Progenitor cell of endocrine pancreas (in vitro differentiated cells): Measurements from ENCODE around the gene CAPN8. TPM values are rescaled to one million over a fixed set of nuclear protein-coding genes. Genes with fewer than 3 reads are reported as not detected.

Source experiments
- DNase-seq: peaks from one replicate; pipeline ENCODE4 v3.0.0; 2021; ENCODE audit warnings: low spot score; ENCODE audit not compliant: unreplicated experiment
- H3K27ac Mint-ChIP-seq: 2 replicates; pipeline ENCODE4 v1.8.0; 2021; ENCODE audit warnings: mild to moderate bottlenecking, moderate library complexity, mixed read lengths
- H3K27me3 Mint-ChIP-seq: 2 replicates; pipeline ENCODE4 v1.8.0; 2021; ENCODE audit warnings: mixed read lengths
- H3K36me3 Mint-ChIP-seq: 2 replicates; pipeline ENCODE4 v1.8.0; 2022; ENCODE audit warnings: mixed read lengths; ENCODE audit not compliant: insufficient read depth
- H3K4me1 Mint-ChIP-seq: 2 replicates; pipeline ENCODE4 v1.8.0; 2021; ENCODE audit warnings: low read depth, mixed read lengths
- H3K4me3 Mint-ChIP-seq: 2 replicates; pipeline ENCODE4 v1.8.0; 2021; ENCODE audit warnings: low read depth, mild to moderate bottlenecking, moderate library complexity, mixed read lengths
- H3K9me3 Mint-ChIP-seq: 2 replicates; pipeline ENCODE4 v1.8.0; 2021; ENCODE audit warnings: low read depth, mixed read lengths
- CTCF ChIP-seq: fragments of 200-600 bp; sonication (generic); IDR thresholded peaks from one replicate; pipeline ENCODE4 v1.5.0; 2021; ENCODE audit warnings: antibody characterized with exemption, mild to moderate bottlenecking; ENCODE audit not compliant: unreplicated experiment
- total RNA-seq: library from RNA; stranded (reverse); gene quantifications from 2 replicates; pipeline ENCODE4 v1.2.1, GENCODE V29; 2021

CAPN8 gene
- total RNA-seq, 1 donor from 2014 or later, result 1.3 TPM

GRCh38 chr1:223709598-223709997 lies 44.1 kb upstream of the CAPN8 start:
- Mint-ChIP-seq H3K4me3 (no peak overlapping the region), H3K36me3 (no peaks in the 10 kb centered on the region), H3K27me3 (peaks cover 88% of the 10 kb centered on the region), H3K9me3 (no peaks in the 10 kb centered on the region), H3K27ac (no peak overlapping the region), H3K4me1 (peaks cover 35% of the 10 kb centered on the region)
- no peak for DNase-seq
- TF ChIP-seq CTCF, result peak; percentile 37

- TF ChIP-seq CTCF, result no peak
- no peaks in the 10 kb centered on the region for H3K9me3 Mint-ChIP-seq
- H3K27ac Mint-ChIP-seq, result no peak overlapping the region
Observed at GRCh38 chr1:223708651-223709268, 43.3 kb upstream of the CAPN8 start.

GRCh38 chr1:223708001-223708359 lies 42.5 kb upstream of the CAPN8 start:
- peaks cover 89% of the 10 kb centered on the region for H3K27me3 Mint-ChIP-seq
- peak overlapping the region; percentile 1 for H3K27ac Mint-ChIP-seq
- peak; percentile 24 for TF ChIP-seq CTCF
- peaks cover 30% of the 10 kb centered on the region for H3K4me1 Mint-ChIP-seq
- no peak for DNase-seq
- no peaks in the 10 kb centered on the region for H3K36me3 Mint-ChIP-seq
- H3K4me3 Mint-ChIP-seq, result no peak overlapping the region
- no peaks in the 10 kb centered on the region for H3K9me3 Mint-ChIP-seq

More at GRCh38 chr1:223708651-223709268, 43.3 kb upstream of the CAPN8 start:
- Mint-ChIP-seq H3K36me3 (no peaks in the 10 kb centered on the region), H3K4me3 (no peak overlapping the region), H3K4me1 (peaks cover 33% of the 10 kb centered on the region), H3K27me3 (peaks cover 89% of the 10 kb centered on the region)
- no peak for DNase-seq

- H3K36me3 Mint-ChIP-seq, result no peaks in the 10 kb centered on the region
- H3K27me3 Mint-ChIP-seq, result peaks cover 93% of the 10 kb centered on the region
- H3K4me1 Mint-ChIP-seq, result peaks cover 29% of the 10 kb centered on the region
Observed at GRCh38 chr1:223707256-223708000, 41.9 kb upstream of the CAPN8 start.

More at GRCh38 chr1:223707256-223708000, 41.9 kb upstream of the CAPN8 start:
- H3K27ac Mint-ChIP-seq, result peak overlapping the region; percentile 65
- DNase-seq, result no peak
- no peak overlapping the region for H3K4me3 Mint-ChIP-seq
- no peak for TF ChIP-seq CTCF
- H3K9me3 Mint-ChIP-seq, result no peaks in the 10 kb centered on the region
